NCI-H524 (cell line): ENCODE measurements around the gene MCCC1.
"Not testable (repeated sequence)": the region's sequence is repeated elsewhere in the genome, so short reads cannot be mapped to it uniquely, and the experiment has no call there.

Source experiments
- DNase-seq, 2 experiments: peaks; one replicate each; lab custom pipeline; 2025; lab: John Stamatoyannopoulos, UW

MCCC1 gene

DNA sequence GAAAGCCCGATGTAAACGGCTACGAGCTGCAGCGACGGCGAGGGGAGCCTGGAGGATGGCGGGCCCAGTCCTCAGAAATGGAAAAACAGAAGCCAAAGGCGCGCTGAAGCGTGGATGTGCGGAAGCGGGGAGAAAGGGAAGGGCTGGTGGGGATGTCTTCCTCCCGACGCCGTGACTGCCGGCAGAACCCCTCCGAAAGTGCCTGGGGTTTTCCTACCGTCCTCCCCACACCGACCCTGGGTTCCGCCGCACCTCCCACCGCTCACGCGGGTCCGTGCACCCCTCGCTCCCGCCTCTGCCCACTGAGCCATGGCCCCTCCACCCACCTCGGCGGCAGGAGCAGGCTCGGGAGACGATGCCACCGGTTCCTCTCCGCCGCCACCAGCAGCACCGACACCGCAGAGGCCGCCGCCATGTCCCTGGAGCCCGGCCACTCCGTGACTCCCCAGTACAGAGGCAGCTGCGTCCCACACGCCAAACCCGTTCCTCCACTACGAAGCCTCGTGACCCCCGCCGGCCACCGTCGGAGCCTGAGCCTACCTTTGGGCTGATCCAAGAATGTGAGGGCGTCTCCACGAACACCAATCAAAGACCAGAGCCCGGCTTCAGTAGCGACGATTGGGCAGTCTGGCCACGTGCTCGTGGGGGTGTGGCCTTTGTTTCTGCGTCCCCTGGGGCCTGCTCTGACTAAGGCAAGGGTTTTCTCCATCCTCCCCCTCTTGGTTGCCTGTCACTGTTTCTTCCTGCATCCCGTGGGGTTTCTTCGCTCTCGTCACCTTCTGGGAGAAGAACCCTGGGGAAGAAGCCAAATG, at the start of gene MCCC1:
TSS of gene MCCC1 (minus strand) at position 471 of the 812 bp plus-strand sequence. CDS start at position 415, 56 bp downstream.
- peak; percentile 98 to 100 for DNase-seq

DNA sequence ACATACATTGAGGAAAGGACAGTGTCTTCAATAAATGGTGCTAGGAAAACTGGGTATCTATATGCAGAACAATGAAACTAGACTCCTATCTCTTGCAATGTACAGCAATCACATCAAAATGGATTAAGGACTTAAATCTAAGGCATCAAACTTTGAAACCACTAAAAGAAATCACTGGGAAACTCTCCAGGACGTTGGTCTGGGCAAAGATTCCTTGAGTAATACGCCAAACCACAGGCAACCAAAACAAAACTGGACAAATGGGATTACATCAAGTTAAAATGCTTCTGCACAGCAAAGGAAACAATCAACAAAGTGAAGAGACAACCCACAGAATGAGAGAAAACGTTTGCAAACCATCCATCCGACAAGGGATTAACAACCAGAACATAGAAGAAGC, 48.8 kb upstream of the MCCC1 start:
- DNase-seq = no peak

- no peak for DNase-seq
These were observed 45.1 kb upstream of the MCCC1 start for GRCh38 chr3:183144363-183144762.

DNA sequence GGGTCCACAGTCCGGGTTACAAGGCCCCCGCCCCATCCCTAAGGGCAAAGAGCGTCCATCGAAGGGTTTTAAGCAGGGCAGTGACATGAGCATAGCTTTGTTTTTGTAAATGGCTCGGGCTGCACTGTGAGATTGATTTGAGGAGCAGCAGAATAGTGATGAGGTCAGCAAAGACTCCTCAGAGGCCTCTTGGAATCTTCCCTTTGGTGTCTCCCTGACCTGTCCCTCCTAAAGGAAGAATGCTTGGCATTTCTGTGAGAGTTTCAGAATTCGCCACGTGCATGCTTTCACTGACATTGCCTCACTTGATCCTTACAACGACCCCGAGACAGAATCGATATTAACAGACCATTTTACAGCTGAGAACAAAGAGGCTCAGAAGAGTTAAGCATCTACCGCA, 42.9 kb upstream of the MCCC1 start:
- DNase-seq = no peak

- no peak for DNase-seq
These were observed 35.5 kb upstream of the MCCC1 start for GRCh38 chr3:183134844-183135243.

DNA sequence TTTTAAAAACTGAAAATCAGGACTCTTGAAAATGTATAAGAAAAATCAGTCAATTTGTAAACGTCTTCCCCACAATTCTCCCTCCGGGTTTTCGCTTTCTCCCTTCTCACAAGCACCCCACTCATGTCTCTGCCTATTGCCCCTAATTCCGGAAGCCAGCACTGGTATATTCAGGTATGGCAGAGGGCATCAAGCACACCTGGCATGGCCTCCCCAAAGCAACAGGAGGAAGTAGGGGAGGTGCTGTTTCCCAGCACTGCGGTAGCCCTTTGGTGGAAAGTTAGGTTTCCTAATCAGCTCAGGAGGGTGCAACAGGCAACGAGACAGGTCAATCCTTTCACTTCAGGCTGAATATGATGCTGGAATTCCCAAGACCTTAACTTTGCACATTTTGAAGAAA, 33.1 kb upstream of the MCCC1 start:
- no peak for DNase-seq

GRCh38 chr3:183131735-183132134, 32.4 kb upstream of the MCCC1 start:
- DNase-seq = no peak

DNA sequence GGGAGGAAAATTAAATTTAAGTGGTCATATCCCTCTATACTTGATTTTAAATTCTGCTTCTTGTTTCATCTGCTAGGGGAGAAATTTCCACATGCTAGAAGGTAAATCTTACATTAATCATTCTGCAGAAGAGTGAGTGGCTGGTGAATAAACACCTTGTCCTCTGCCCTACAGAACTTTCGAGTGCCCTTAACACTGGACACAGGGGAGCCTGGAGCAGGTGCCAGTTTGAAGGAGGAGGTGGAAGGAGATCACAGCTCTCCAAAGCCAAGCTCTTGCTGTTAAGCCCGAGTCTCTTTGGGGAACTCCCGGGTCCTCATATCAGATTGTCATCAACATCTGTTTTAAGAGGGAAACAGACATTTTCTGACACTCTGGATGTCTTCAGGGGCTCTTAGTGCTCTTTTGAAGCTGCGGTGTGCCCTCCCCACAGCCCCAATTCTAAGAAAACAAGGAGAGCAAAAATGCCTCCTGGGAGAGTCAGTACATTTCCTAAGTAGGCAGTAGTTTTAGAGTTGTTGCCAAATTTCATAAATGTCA, 32.0 kb upstream of the MCCC1 start:
- no peak for DNase-seq

- DNase-seq = no peak
These were observed 29.9 kb upstream of the MCCC1 start for GRCh38 chr3:183129243-183129642.

GRCh38 chr3:183128709-183129108, 29.4 kb upstream of the MCCC1 start:
- no peak for DNase-seq

GRCh38 chr3:183123891-183124290, 24.6 kb upstream of the MCCC1 start:
- DNase-seq = no peak

DNA sequence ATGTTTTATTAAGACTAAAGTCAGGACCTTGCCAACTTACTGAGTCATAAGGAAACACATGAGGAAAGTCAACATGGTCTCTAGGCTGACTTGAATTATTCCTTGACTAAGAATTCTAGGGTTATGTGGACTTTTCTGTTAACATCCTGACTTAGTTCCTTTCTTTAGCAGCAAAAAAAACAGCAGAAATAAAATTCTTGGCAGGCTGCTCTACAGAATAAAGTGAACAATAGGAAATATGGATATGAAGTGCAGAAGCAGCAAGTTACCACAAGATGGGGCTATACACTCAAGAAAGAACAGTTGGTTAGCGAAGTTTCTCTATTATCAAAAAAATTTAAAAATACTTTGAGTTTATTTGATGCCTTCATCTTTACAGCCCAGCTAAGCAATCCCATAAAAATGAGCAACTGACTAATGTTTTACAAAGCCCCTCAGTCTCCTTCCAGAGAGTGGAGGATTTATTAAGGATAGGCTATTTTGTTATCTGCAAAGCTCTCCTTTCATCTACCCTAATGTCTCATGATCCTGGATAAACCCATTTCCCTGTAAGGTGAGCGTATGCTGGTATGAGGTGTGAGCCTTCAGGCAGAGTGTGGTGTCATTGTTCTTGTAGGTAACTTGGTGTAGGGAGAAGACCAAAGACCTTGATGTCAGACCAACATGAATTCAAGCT, 23.1 kb upstream of the MCCC1 start:
- peak in 1 of 2 experiments; percentile 56 for DNase-seq

- DNase-seq = no peak
These were observed 21.4 kb upstream of the MCCC1 start for GRCh38 chr3:183120538-183121215.

GRCh38 chr3:183117056-183117455, 17.8 kb upstream of the MCCC1 start:
- DNase-seq = peak; percentile 53 to 88

GRCh38 chr3:183116025-183116614, 16.8 kb upstream of the MCCC1 start:
- DNase-seq = peak; percentile 99 to 100

- DNase-seq = peak; percentile 69 to 87
These were observed 15.3 kb upstream of the MCCC1 start for GRCh38 chr3:183114384-183115178.

DNA sequence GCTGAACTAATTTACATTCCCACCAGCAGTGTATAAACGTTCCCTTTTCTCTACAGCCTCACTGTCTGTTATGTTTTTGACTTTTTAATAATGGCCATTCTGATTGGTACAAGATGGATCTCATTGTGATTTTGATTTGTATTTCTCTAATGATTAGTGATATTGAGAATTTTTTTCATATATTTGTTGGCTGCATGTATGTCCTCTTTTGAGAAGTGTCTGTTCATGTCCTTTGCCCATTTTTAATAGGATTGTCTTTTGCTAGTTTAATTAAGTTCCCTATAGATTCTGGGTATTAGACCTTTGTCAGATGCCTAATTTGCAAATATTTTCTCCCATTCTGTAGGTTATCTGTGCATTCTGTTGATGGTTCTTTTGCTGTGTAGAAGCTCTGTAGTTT, 10.6 kb upstream of the MCCC1 start:
- not testable (repeated sequence) for DNase-seq

DNA sequence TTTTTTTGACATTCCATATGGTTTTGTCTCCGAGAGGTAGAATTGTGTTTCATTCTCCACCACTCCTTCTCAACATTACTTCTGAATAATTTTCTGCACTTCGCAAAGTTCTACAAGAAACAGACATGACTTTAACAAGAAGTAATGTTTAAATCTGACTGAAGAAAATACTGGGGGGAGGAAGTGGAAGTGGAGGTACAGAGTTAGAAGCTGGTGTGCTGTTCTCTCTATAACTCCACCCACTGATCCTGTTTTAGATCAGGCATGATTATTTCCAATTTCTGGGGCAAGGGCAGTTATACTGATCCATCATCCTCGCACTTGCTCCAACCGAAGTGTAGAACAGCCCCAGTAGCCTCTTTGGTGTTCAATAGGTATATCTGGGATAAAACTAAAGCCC, 9.2 kb upstream of the MCCC1 start:
- DNase-seq = no peak

GRCh38 chr3:183108001-183108449, 8.7 kb upstream of the MCCC1 start:
- no peak for DNase-seq

DNA sequence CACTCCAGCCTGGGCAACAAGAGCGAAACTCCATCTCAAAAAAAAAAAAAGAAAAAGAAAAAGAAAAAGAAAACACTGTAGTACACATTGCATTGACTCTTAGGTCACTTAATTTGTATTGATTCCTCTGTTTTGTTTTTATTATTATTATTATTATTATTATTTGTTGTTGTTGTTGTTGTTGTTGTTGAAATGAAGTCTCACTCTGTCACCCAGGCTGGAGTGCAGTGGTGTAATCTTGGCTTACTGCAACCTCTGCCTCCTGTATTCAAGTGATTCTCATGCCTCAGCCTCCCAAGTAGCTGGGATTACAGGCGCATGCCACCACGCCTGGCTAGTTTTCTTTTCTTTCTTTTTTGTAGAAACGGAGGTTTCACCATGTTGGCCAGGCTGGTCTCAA, 8.1 kb upstream of the MCCC1 start:
- not testable (repeated sequence) for DNase-seq

DNA sequence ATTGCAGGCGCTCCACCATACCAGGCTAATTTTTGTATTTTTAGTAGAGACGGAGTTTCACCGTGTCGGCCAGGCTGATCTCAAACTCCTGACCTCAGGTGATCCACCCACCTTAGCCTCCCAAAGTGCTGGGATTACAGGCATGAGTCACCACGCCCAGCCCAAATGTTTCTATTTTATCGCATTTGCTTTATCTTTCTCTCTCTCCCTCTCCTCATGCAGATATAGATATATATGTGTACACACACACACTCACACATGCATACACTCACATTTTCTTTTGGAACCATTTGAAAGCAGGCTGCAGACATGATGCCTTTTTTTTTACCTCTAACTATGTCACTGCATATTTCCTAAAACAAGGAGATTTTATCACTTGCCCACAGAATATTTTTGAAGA, 7.3 kb upstream of the MCCC1 start:
- DNase-seq = no peak
